ENCODE measurements around the gene DCUN1D1. TPM values are rescaled to one million over a fixed set of nuclear protein-coding genes. Genes with fewer than 3 reads are reported as not detected.

The DCUN1D1 gene
- total RNA-seq, 1 donor from 2014 or later, result 26.2 TPM

DNA sequence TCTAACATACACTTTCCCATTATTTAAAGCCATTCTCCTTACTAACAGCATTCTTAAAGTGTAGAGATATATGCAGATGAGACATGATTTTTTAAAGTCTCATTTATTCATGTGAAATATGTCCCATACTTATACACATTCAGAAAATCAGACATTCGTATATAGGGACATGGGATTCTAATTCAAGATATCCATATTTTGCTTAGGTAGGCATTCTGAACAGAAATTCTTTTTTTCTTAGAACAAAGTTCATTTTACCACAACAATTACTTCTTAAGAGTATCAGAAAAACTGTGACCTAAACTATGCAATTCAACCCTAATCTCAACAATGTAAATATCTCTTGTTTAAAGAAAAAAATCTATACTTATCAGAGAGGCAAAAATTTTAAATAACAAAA, 16.2 kb downstream of the DCUN1D1 start:
- H3K4me3 ChIP-seq (ENCODE audit: low read depth, low read length), result no peak overlapping the region
- TF ChIP-seq, protein P1, sequence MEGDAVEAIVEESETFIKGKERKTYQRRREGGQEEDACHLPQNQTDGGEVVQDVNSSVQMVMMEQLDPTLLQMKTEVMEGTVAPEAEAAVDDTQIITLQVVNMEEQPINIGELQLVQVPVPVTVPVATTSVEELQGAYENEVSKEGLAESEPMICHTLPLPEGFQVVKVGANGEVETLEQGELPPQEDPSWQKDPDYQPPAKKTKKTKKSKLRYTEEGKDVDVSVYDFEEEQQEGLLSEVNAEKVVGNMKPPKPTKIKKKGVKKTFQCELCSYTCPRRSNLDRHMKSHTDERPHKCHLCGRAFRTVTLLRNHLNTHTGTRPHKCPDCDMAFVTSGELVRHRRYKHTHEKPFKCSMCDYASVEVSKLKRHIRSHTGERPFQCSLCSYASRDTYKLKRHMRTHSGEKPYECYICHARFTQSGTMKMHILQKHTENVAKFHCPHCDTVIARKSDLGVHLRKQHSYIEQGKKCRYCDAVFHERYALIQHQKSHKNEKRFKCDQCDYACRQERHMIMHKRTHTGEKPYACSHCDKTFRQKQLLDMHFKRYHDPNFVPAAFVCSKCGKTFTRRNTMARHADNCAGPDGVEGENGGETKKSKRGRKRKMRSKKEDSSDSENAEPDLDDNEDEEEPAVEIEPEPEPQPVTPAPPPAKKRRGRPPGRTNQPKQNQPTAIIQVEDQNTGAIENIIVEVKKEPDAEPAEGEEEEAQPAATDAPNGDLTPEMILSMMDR (IDR thresholded peaks at IDR 0.05; ENCODE audit: insufficient read depth, low read length, poor library complexity, severe bottlenecking), result no peak
- DNase-seq (ENCODE audit: low read depth), result no peak
- H3K27me3 ChIP-seq (ENCODE audit: control insufficient read depth, insufficient read depth, low read length), result no peaks in the 10 kb centered on the region
- no peaks in the 10 kb centered on the region for H3K36me3 ChIP-seq (ENCODE audit: control insufficient read depth, insufficient read depth, low read length)

DNA sequence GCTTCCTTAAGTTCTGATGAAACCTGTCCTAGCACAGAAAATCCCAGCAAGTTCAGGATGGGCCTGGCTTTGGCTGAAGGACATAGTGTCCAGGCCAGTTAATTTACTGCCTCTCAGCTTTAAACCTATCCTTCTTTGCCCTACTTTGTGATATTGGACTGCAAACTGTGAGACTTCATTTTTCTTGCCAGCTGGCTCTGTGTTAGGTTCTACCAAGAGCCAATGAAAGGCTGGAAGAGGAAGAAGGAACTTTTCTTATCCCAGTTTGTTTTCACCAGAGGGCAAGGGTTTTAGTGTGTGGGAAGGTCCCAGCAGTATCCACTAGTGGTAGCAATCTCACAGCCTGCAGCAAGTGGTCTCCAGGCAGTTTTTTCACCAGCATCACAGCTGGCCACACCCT, 18.2 kb downstream of the DCUN1D1 start:
- Histone ChIP-seq H3K27me3 (ENCODE audit: control insufficient read depth, insufficient read depth, low read length) (no peaks in the 10 kb centered on the region), H3K4me3 (ENCODE audit: low read depth, low read length) (no peak overlapping the region), H3K36me3 (ENCODE audit: control insufficient read depth, insufficient read depth, low read length) (no peaks in the 10 kb centered on the region)
- DNase-seq (ENCODE audit: low read depth), result no peak
- TF ChIP-seq, protein P1 (IDR thresholded peaks at IDR 0.05; ENCODE audit: insufficient read depth, low read length, poor library complexity, severe bottlenecking), result no peak

DNA sequence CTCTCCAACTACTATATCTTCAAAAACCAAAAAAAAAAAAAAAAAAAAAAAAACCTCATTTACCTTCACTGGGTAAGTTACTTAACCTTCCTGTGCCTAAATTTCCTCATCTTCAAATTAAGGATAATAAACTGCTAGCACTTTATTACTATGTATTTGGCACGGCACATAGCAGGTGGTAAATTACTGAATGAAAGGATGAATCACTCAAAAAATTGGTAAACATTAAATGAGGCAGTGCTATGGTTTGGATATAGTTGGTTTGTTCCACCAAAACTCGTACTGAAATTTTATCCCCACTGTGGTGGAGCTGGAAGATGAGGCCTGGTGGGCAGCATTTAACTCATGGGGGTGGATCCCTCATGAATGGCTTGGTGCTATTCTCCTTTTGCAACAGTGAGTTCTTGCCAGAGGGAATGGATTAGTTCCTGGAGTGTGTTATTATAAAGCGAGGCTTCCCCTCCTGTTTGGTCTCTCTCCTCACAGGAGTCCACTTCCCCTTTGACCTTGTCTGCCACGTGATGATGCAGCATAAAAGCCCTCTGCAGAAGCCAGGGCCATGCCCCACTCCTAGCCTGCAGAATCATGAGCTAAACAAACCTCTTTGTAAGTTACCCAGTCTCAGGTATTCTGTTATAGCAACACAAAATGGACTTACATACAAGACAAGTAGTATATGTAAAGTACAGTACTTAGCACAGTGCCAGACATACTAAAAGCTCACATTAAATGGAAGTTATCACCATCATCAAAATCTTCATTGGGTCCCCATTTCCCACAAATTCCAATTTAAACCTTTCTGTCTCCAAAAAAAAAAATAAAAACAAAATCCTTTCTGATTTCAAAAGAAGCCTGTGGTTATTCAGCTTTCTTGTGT, 20.6 kb downstream of the DCUN1D1 start:
- TF ChIP-seq, protein P1 (IDR thresholded peaks at IDR 0.05; ENCODE audit: insufficient read depth, low read length, poor library complexity, severe bottlenecking), result no peak
- H3K27me3 ChIP-seq (ENCODE audit: control insufficient read depth, insufficient read depth, low read length), result no peaks in the 10 kb centered on the region
- no peaks in the 10 kb centered on the region for H3K36me3 ChIP-seq (ENCODE audit: control insufficient read depth, insufficient read depth, low read length)
- H3K4me3 ChIP-seq (ENCODE audit: low read depth, low read length), result no peak overlapping the region
- DNase-seq (ENCODE audit: low read depth), result no peak

DNA sequence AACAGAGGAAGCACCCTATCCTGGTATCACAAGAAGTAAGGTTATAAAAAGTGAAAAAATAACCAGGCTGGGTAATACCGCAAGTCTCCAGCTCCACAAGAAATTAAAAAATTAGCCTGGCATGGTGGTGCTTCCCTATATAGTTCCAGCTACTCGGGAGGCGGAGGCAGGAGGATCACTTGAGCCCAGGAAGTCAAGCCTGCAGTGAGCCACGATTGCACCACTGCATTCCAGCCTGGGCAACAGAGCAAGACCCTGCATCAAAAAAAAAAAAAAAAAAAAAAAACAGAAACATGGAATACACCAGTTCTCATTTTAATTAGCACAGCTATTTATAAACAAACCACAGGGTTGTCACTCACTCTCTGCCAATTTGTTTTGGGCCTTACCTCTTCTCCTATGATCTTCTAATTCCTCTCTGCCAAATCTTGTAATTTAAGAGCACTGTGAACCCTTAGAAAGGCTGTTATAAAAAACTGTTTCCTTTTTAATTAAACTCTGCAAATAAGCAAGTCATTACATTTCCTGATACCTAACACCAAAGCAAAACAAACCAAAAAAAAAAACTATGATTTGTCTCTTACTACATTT, 22.6 kb downstream of the DCUN1D1 start:
- no peaks in the 10 kb centered on the region for H3K27me3 ChIP-seq (ENCODE audit: control insufficient read depth, insufficient read depth, low read length)
- no peaks in the 10 kb centered on the region for H3K36me3 ChIP-seq (ENCODE audit: control insufficient read depth, insufficient read depth, low read length)
- DNase-seq (ENCODE audit: low read depth), result no peak
- TF ChIP-seq, protein P1 (IDR thresholded peaks at IDR 0.05; ENCODE audit: insufficient read depth, low read length, poor library complexity, severe bottlenecking), result no peak
- no peak overlapping the region for H3K4me3 ChIP-seq (ENCODE audit: low read depth, low read length)

DNA sequence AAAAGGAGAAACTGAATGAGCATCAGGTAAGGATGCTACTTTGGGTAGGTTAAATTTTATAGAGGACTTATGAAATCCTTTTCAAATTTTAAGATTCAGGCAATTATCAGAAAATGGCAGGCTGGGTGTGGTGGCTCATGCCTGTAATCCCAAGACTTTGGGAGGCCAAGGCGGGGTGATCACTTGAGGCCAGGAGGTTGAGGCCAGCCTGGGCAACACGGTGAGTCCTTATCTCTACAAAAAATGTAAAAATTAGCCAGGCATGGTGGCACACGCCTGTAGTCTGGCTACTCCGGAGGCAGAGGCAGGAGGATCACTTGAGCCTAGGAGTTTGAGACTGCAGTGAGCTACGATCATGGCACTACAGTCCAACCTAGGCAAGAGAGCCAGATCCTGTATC, 23.1 kb downstream of the DCUN1D1 start:
- no peak for DNase-seq (ENCODE audit: low read depth)
- Histone ChIP-seq H3K27me3 (ENCODE audit: control insufficient read depth, insufficient read depth, low read length) (no peaks in the 10 kb centered on the region), H3K4me3 (ENCODE audit: low read depth, low read length) (no peak overlapping the region), H3K36me3 (ENCODE audit: control insufficient read depth, insufficient read depth, low read length) (no peaks in the 10 kb centered on the region)
- TF ChIP-seq, protein P1 (IDR thresholded peaks at IDR 0.05; ENCODE audit: insufficient read depth, low read length, poor library complexity, severe bottlenecking), result no peak

Data from kidney epithelial cell (primary cell).